K562 (cell line): ENCODE data around the gene APCDD1.

Experiments
- CHD2 ChIP-seq: IDR thresholded peaks from 2 replicates; pipeline ENCODE4 v1.6.1; 2011; ENCODE audit warnings: low read depth, low read length
- CTCF ChIP-seq, 3 experiments: IDR thresholded peaks in 2 of 3; conservative IDR thresholded peaks in 1 of 3; 2 replicates each; pipeline ENCODE4 v1.5.1; 2011 to 2012; ENCODE audit warnings: low read length in 3 of 3, mild to moderate bottlenecking in 3 of 3, control low read depth in 2 of 3, improper control_type of control experiment in 1 of 3, inconsistent platforms in 1 of 3, low read depth in 1 of 3, mixed read lengths in 1 of 3, moderate library complexity in 1 of 3; ENCODE audit not compliant: insufficient read depth in 2 of 3
- FOSL1 ChIP-seq: fragments of 200-800 bp; sonication (Bioruptor generic); conservative IDR thresholded peaks from 2 replicates; pipeline ENCODE4 v1.6.1; 2016; ENCODE audit warnings: missing genetic modification characterization, missing compliant biosample characterization
- HDAC6 ChIP-seq: IDR thresholded peaks from 2 replicates; pipeline ENCODE4 v1.6.1; 2012; ENCODE audit warnings: low read depth, mild to moderate bottlenecking, control low read depth, inconsistent platforms, low read length, moderate library complexity
- MAFK ChIP-seq: IDR thresholded peaks from 2 replicates; pipeline ENCODE4 v1.6.1; 2011; ENCODE audit warnings: low read length, improper control_type of control experiment
- MNT ChIP-seq, 2 experiments: fragments of 450-650 bp; conservative IDR thresholded peaks; 2 replicates each; pipeline ENCODE4 v1.6.1; 2017; ENCODE audit warnings: mild to moderate bottlenecking in 2 of 2, moderate library complexity in 2 of 2
- PHF21A ChIP-seq: fragments of 450-650 bp; IDR thresholded peaks from 2 replicates; pipeline ENCODE4 v1.6.1; 2017; ENCODE audit warnings: low read depth, borderline replicate concordance
- POLR2AphosphoS2 ChIP-seq: IDR thresholded peaks from 2 replicates; pipeline ENCODE4 v1.6.1; 2012; ENCODE audit warnings: low read length, improper control_type of control experiment
- TEAD4 ChIP-seq, 2 experiments: sonication (generic) in 1 of 2; formaldehyde crosslinking in 1 of 2; IDR thresholded peaks; 2 replicates each; pipeline versions ENCODE4 v1.6.1 to v1.8.0; 2012 to 2022; ENCODE audit warnings: borderline replicate concordance in 1 of 2, inconsistent platforms in 1 of 2, low read length in 1 of 2, mild to moderate bottlenecking in 1 of 2, missing genetic modification reagents in 1 of 2
- ZKSCAN1 ChIP-seq: fragments of 150-350 bp; IDR thresholded peaks from 2 replicates; pipeline ENCODE4 v1.6.1; 2016; ENCODE audit warnings: low read depth, low read length
- ZNF318 ChIP-seq, 2 experiments: fragments of 450-650 bp; IDR thresholded peaks; 2 replicates each; pipeline ENCODE4 v1.6.1; 2016; ENCODE audit warnings: mild to moderate bottlenecking in 2 of 2, borderline replicate concordance in 1 of 2, low read depth in 1 of 2, moderate library complexity in 1 of 2

- TF ChIP-seq ZNF318 (IDR thresholded peaks at IDR 0.05; ENCODE audit: borderline replicate concordance in 1 of 2, low read depth in 1 of 2): no peak
- no peak for TF ChIP-seq ZKSCAN1
- TF ChIP-seq POLR2AphosphoS2: no peak
- no peak for TF ChIP-seq MAFK
- TF ChIP-seq FOSL1 (tag): no peak
- TF ChIP-seq PHF21A: no peak
- no peak for TF ChIP-seq TEAD4 (IDR thresholded peaks at IDR 0.05; ENCODE audit: low read length)
- TF ChIP-seq TEAD4 (CRISPR knock-in tag; IDR thresholded peaks at IDR 0.05; ENCODE audit: borderline replicate concordance): no peak
- TF ChIP-seq CHD2: no peak
- TF ChIP-seq MNT (conservative IDR thresholded peaks at IDR 0.05): no peak
- no peak for TF ChIP-seq HDAC6
- no peak for TF ChIP-seq CTCF (IDR thresholded peaks at IDR 0.05 in 2 of 3, conservative IDR thresholded peaks at IDR 0.05 in 1 of 3; ENCODE audit: insufficient read depth in 2 of 3, low read depth in 1 of 3, low read length in 3 of 3)
Observed at GRCh38 chr18:10462597-10462996, 8.2 kb downstream of the APCDD1 start.
